ENCODE results near the gene SGPL1. TPM values are rescaled to one million over a fixed set of nuclear protein-coding genes. Genes with fewer than 3 reads are reported as not detected.

Gene SGPL1
- polyA plus RNA-seq, 1 donor: 49.0 TPM

Other genes starting within 250 kb of the SGPL1 start
- gene PRF1, start 213.2 kb upstream of the SGPL1 start, polyA plus RNA-seq: 2.0 TPM
- 7.2 TPM for gene ADAMTS14, start 143.4 kb upstream of the SGPL1 start, polyA plus RNA-seq
- 0.16 TPM for gene TBATA, start 30.6 kb upstream of the SGPL1 start, polyA plus RNA-seq
- gene PCBD1, start 72.6 kb downstream of the SGPL1 start, polyA plus RNA-seq: 154 TPM